Fibroblast of mammary gland (primary cell): Measurements from ENCODE around the gene OR6S1.
"Not testable (repeated sequence)": the region's sequence is repeated elsewhere in the genome, so short reads cannot be mapped to it uniquely, and the experiment has no call there.

Source experiments
- DNase-seq: peaks from one replicate; pipeline ENCODE4 v3.0.0-alpha.2; 2010; ENCODE audit warnings: low read depth
- H3K4me3 ChIP-seq: 2 replicates; pipeline ENCODE4 v1.5.1; 2011; ENCODE audit warnings: low read depth, mild to moderate bottlenecking, low read length, moderate library complexity; ENCODE audit not compliant: control insufficient read depth
- CTCF ChIP-seq: conservative IDR thresholded peaks from 2 replicates; pipeline ENCODE4 v1.5.1; 2011; ENCODE audit warnings: low read depth, low read length, inconsistent platforms; ENCODE audit not compliant: control insufficient read depth, insufficient read depth

The OR6S1 gene

GRCh38 chr14:20668969-20669368 is 27.5 kb upstream of the OR6S1 start:
- DNase-seq = no peak
- TF ChIP-seq CTCF = no peak
- H3K4me3 ChIP-seq = no peak overlapping the region

GRCh38 chr14:20667957-20668356 is 26.5 kb upstream of the OR6S1 start:
- TF ChIP-seq CTCF = no peak
- DNase-seq = no peak
- no peak overlapping the region for H3K4me3 ChIP-seq

GRCh38 chr14:20666400-20666961 is 25.0 kb upstream of the OR6S1 start:
- not testable (repeated sequence) for H3K4me3 ChIP-seq, DNase-seq

- TF ChIP-seq CTCF = peak; percentile 58
Measured at GRCh38 chr14:20662968-20663732, 21.7 kb upstream of the OR6S1 start.

GRCh38 chr14:20661197-20661596 is 19.7 kb upstream of the OR6S1 start:
- H3K4me3 ChIP-seq = no peak overlapping the region
- no peak for DNase-seq
- no peak for TF ChIP-seq CTCF

More at GRCh38 chr14:20662968-20663732, 21.7 kb upstream of the OR6S1 start:
- DNase-seq = peak; percentile 88
- H3K4me3 ChIP-seq = peak overlapping the region; percentile 54

- H3K4me3 ChIP-seq = no peak overlapping the region
- TF ChIP-seq CTCF = no peak
- peak; percentile 5 for DNase-seq
Measured at GRCh38 chr14:20659813-20660395, 18.4 kb upstream of the OR6S1 start.

GRCh38 chr14:20659336-20659735 is 17.8 kb upstream of the OR6S1 start:
- no peak for DNase-seq
- H3K4me3 ChIP-seq = no peak overlapping the region
- no peak for TF ChIP-seq CTCF
